ENCODE measurements around the gene NPAP1. TPM values are rescaled to one million over a fixed set of nuclear protein-coding genes. Genes with fewer than 3 reads are reported as not detected.

NPAP1 gene
- total RNA-seq: 0.82 TPM

GRCh38 chr15:24675332-24676144 is at the start of gene NPAP1:
Gene NPAP1, plus strand, starts transcription at chr15:24675775. Its CDS starts 93 bp downstream, at chr15:24675868.

All from metanephros (tissue), 1 donor.